Left forelimb (tissue), 1 donor: Measurements from ENCODE around the gene TMEM171.
A peak's percentile ranks its signal among the peaks of the same experiment; 100 is the strongest.

Source experiments
- DNase-seq: peaks from one replicate; pipeline ENCODE4 v3.0.0-alpha.2; 2018; ENCODE audit warnings: low spot score

TMEM171 gene, protein sequence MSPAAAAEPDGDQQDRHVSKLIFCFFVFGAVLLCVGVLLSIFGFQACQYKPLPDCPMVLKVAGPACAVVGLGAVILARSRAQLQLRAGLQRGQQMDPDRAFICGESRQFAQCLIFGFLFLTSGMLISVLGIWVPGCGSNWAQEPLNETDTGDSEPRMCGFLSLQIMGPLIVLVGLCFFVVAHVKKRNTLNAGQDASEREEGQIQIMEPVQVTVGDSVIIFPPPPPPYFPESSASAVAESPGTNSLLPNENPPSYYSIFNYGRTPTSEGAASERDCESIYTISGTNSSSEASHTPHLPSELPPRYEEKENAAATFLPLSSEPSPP

DNA sequence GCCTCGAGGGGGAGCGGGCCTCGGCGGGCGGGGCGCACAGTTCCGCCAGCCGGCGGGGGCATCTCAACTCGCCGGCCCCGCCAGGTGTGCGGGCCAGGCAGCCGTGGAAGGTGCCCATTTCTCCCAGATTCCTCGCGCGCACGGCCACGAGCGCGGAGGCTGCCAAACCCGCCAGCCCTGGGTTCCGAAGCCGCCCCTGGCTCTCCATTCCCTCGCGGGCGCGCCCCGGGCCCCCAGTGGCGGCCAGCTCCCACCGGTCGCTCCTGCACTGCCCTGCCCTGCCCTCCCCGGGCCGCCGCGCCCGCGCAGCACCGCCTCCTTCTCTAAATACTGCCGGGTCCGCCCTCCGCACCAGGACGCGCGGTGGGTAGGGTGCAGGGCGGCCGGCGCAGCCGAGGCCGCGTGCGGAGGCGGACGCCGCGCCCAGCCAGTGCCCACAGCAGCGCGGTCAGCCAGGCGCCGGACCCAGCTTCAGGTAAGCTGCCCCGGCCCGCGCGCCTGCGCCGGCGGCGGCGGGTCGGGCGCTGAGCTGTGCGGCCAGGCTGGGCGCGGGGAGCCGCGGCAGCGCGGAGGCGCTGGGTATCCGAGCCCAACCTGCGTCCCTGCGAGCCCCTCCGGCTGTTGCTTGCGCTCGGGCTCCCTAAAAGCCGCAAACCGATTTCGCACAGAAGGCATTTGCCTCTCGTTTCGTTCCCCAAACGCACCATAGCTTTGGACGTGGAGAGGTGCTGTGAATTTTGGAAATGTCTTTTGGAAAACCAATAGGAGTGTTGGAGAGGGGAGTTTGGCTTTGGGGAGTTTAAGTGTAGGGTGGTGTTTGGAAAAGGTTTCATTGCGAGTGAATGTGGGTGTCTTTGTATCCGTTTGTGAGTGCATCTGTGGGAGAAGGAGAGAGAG, at the start of gene TMEM171:
Gene TMEM171 (plus strand): TSS at position 354 of the 897 bp plus-strand sequence. CDS start 2,799 bp downstream, outside the sequence.
- peak; percentile 63 for DNase-seq

DNA sequence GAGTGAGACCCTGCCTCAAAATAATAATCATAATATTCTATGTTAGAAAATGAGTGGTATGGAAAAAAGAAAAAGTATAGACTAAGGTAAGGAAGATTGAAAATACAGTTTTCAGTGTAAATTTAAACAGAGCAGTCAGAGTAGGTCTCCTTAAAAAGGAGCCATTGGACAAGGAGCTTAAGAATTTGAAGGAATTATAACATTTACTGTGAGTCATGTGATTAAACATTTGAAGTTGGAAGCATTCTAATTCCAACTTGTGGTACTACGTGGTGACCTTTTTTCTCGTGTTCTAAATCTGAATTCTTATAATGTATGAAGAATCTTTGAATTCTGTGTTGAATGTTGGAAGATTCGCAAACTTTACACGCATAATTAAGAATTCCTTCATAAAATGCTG, 39.3 kb upstream of the TMEM171 start:
- no peak for DNase-seq

DNA sequence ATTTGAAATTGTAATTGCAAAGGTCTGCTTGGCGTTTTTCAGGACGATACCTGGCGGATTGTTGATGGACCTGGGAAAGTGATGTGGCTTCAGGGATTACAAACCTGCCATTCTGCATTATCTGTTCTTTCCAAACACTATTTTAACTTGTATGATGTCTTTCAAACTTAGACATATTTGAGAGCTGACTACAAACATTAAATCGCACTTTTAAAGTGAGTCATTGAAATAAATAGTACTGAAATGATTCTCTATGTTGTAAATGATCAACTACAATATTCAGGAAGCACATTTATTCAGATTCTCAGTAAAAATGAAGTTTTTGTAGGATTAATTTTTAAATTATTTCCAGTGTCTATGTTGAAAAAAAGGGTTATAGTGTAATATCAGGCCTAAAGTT, 32.3 kb upstream of the TMEM171 start:
- DNase-seq = no peak

DNA sequence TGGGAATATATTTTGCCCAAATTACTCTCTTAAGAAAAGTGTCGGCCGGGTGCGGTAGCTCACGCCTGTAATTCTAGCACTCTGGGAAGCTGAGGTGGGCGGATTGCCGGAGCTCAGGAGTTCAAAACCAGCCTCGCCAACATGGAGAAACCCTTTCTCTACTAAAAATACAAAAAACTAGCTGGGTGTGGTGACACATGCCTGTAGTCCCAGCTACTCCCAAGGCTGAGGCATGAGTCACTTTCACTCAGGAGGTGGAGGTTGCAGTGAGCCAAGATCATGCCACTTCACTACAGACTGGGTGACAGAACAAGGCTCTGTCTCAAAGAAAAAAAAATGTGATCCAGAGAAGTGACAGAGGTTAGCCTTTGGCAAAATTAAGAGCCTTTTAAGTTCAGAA, 26.4 kb upstream of the TMEM171 start:
- no peak for DNase-seq

DNA sequence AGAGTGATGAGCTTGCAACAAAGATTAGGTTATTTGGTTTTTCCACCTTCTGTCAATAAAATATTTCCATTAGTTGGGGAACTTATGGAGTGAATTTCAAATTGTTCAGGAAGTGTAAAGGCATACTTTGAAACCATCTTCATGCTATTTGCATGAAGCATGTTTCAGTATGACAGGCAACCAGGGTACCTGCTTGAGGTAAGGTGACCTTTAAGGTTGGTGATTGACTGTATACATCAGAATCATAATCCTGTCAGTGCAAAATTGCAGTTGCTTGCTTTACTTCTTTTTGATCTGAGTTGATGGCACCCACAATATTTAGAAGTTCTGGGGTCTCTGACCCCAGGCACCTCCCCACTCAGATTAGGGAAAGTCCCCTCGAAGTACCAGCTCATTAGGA, 26.0 kb upstream of the TMEM171 start:
- DNase-seq = no peak

DNA sequence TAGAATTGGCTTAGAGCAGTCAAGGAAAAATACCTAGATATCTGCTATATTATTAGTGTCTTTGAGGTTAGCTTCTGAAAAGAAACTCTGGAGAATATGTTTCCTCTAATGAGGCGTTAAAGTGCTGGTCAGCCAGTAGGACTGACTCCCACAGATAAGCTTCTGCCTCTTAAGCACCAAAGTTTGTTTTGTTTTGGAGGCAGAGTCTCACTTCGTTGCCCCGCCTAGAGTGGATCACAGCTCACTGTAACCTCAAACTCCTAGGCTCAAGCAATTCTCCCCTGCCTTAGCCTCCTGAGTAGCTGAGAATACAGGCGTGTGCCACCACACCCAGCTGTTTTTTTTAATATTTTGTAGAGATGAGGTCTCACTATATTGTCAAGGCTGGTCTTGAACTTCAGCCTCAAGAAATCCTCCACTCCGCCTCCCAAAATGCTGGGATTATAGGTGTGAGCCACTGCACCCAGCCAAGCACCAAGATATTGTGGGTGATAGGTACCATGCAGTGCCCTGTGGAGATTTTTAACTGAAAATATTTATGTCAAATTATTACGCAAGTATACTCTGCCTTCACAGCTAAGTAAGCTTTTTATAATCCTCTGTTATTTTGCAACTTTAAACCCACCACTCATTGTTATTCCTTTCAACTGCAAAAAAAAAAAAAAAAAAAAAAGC, 24.7 kb upstream of the TMEM171 start:
- DNase-seq = no peak

DNA sequence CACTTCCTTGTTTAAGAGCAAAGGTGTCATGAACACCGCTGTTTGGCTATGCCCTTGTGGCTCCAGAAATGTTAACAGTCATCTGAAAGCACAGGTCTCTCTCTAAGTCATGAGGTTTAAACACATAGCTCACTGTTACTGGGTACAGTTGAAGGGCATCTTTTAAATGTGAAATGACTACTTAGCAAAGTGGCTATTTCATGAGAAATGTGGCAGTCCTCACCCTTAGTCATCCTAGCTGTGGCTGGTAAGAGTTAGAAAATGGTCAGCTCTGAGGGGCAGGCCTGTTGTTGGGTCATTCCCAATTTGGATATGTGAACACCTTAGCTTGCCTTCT, 24.2 kb upstream of the TMEM171 start:
- DNase-seq = no peak

DNA sequence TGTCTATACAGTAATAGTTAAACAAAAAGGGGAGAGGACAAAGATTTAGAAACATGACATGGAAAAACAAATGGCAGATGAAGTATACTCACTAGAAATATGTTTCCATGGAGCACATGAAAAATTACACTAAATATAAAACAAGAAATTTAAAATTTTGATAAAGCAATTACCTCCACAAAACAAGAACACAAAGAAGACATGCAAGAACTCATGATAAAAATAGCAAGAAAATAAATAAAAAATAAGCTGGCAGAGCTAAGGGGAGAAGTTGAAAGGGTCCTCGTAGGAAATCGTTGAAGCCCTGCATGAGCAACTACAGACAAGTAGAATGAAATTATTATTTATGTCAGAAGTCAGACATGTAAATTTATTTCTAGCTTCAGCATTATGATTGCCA, 22.6 kb upstream of the TMEM171 start:
- no peak for DNase-seq

DNA sequence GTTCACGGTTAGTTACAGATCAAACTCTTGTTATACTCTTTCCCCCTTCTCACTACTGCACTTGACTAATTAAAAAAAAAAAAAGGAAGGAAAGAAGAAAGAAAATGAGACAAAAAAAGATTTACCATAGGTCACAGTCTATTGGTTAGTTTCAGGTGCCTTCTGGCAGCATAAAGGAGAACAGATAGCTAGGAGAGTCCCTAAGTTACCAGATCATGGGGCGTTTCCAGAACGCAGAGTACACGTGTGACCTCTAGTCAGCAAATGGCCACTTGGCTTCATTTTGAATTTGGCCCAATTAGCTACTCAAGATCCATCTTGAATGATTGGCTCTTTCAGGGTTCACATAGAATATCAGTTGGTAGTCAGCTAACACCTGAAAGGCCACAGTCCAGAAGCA, 20.3 kb upstream of the TMEM171 start:
- no peak for DNase-seq

DNA sequence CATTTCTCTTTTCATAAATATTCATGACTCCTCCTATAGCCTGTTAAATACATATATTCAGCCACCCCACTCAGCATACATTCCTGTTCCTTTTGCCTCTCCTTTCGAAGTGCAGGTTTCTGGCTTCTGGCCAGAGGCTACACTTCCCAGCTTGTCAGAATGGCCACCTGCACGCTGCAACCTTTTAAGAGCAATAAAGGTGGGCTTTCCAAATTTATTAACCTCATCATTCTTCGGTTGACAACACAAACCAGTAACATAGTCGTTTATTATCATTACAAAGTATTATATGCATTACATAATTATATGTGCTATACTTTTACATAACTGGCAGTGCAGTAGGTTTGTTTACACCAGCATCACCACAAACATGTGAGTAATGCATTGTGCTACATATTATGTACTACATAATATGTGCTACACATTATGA, 16.5 kb upstream of the TMEM171 start:
- DNase-seq = no peak

DNA sequence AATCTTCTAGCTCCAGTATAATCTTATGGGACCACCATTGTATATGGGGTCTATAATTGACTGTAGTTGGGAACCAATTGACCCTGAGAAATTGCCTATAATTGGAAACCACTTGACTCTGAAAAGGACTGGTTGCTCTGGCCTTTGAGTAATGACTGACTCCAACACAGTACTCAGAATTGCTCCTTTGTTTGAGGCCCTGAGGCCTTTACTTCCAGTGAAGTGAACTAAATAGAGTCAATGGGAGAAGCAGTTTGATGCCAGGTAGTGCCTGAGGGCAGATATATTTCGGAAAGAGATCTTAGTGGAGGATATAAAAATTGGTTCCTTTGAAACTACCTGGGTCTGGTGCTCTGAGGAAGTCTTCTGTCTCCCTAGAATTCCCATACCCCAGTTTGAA, 16.0 kb upstream of the TMEM171 start:
- DNase-seq = no peak

DNA sequence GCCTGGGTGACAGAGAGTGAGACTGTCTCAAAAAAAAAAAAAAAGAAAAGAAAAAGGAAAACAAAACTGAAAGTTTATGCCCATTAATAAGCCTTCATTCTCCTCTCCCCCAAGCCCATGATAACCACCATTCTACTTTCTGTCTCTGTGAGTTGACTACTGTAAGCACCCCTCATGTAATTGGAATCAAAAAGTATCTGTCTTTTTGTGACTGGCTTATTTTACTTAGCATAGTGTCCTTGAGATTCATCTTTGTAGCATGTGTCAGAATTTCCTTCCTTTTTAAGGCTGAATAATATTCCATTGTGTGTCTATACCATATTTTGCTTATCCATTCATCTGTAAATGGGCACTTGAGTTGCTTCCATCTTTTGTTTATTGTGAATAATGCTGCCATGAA, 14.0 kb upstream of the TMEM171 start:
- DNase-seq = no peak

DNA sequence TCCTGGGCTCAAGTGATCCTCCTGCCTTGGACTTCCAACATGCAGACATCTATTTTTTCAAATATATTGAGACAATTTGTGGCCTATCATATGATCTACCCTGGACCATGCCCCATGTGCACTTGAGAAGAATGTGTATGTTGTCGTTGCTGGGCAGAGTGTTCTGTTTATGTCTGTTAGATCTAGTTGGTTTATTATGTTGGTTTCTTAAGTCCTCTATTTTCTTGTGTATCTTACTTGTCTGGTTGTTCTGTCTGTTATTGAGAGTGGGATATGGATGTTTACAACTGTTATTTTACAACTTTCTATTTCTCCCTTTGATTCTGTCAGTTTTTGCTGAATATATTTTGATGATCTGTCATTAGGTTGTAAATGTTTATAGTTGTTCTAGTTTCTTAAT, 10.2 kb upstream of the TMEM171 start:
- no peak for DNase-seq

DNA sequence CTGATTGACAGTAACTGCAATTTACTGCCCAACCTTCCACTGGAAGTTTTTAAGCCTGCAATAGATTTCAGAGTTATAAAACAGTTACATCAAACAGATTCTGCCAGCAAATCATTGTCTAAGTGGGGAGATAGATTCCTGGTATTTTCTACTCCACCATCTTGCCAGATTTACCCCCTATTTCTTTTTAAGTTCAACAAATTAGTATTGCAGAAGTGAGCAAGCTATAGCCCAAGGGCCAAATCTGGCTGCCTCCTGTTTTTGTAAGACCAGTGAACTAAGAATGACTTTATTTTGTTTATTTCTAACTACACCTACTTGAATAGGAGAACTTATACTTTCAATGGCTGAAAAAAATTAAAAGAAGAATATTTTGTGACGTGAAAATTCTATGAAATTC, 8.8 kb upstream of the TMEM171 start:
- DNase-seq = no peak

DNA sequence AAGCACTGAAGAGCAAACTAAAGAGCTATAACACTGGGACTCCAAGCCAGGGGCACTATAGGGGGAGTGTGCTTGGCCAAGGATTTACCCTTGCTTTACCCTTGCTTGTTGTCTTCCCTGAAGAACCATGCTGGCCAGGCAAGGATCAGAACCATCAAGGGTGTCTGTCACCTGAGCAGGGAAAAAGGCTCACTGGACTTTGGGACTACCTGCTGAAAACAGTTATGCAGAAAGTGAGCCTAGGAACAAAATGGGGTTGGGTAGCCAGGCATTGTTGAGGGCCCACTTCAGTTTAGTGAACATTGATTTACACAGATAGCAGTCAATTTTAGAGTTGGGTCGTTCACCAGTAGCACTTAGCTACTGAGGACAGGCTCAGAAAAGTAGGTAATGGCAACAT, 8.0 kb upstream of the TMEM171 start:
- no peak for DNase-seq

DNA sequence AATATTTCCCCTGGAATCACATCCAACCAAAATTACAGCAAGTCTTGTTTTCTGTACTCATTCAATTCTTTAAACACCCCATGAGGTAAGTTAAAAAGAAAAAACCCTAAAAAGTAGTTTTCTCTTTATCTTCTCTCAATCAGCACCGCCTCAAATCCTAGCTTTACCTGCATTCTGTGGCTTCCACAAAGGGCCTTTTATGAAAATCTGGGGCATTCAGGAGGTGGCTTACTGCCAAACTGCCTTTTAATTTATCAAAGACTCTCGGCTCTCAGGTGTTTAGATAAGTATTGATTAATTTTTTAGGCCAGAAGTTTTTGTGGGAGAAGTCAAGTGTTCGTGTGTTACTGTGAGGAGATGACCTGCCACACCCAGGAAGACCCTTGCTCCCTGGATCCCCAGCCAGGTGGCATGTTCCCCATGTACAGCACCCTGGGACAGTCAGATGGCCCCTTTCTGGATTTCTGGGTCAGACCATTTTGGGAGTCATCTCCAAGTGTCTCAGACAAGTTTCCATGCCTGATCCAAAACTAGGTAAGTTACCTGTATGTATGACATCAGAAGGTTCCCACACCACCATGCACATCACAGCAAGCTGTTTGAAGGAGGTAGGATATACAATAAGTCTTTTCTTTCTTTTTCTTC, 6.2 kb upstream of the TMEM171 start:
- no peak for DNase-seq

DNA sequence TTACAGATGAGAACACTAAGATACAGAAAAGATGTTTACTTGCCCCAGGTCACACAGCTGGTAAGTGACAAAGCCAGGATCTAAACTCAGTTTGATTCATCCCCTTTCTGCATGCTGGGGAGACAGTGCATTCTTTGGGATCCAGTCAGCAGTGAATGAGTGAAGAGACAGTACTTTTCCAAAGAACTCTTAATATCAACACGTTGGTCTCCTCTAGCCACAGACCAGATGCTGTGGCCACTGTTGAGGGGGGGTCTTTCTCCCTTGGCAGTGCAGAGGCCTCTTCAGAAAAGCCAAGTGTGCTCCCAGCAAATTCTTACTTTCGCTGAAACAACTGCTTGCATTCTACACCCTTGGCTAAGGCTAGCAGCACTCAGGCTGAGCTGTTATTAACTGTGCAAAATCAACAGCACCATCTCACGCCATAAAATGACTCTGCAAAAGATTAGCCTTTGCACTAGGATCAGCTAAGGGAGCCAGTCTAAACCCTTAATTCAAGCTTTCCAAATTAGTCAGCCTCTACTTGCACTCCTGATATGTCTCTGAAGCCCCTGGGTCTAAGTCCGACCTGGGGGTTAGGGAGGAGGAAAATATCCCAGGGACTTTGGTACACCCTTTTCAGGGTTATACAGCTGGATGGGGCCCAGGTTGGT, 4.8 kb upstream of the TMEM171 start:
- no peak for DNase-seq

DNA sequence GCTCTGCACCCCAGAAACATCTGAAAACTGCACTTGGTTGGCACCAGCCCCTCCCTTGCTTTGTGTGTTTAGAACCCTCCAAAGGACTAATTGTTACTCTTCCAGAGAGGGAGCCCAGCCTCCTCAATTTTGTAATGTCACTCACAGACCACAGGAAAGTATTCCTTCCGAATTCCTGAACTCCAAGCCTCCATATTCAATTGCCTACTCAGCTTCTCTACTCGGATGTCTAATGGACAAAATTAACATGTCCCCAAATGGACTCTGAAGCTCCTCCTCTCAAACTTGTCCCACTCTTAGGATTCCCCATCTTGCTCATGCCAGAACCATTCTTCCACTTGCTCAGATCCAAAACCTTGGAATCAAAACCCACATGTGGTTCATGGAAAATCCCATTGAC, 3.9 kb upstream of the TMEM171 start:
- no peak for DNase-seq

DNA sequence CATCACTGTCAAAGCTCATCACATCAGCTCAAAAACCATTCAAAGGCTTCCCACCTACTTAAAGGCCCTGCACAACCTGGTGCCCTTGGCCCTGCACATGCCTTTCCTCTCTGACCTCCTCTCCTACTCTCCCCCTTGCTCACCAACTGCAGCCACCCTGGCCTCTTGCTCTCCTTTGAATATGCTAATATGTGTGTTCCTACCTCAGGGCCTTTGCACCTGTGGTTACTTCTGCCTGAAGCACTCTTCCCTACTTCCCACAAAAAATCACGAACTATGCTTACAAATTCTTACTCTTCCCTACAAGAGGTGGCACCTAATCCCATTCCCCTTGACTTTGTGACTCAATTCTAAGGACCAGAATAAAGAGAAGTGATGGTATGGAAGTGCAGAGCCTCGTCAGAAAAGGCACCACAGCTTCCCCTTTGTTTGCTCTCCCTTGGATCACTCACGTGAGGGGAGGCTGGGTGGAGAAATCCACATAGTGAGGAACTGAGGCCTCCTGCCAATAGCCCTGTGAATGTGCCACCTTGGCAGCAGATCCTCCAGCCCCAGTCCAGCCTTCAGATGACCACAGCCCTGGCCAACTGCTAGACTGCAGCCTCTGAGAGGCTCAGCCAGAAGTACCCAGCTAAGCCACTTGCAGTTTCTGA, 3.2 kb upstream of the TMEM171 start:
- no peak for DNase-seq

DNA sequence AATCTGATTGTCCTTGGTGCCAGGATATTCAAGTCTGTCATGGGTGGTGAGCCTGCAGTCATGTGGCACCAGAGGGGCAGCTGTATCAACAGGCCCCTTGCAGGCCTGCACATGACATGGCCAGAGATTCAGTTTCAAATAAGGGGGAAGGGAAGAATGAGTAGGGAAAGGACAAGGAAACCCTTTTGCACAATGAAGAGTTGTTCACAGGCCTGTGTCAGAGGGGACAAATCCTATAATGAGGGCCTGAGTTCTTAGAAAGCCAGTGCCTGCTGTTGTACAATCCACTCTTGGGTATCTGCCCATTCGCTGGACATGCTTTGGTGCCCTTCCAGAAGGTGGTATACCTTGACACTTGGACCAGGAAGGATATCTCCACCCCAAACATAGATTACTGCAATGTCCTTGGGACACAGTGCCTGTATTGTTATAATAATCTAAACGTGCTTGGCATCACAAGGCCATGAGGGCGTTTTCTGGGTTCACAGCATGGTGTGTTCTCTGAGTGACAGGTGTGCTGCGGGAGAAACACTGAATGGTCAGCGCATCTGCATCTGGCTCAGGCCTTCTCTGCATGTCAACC, 1.9 kb upstream of the TMEM171 start:
- DNase-seq = no peak
